Eye (tissue), 1 donor: ENCODE measurements around the gene RAD18.

Source experiments
- DNase-seq: peaks from one replicate; pipeline ENCODE4 v3.0.0-alpha.2; 2015

RAD18 gene, protein sequence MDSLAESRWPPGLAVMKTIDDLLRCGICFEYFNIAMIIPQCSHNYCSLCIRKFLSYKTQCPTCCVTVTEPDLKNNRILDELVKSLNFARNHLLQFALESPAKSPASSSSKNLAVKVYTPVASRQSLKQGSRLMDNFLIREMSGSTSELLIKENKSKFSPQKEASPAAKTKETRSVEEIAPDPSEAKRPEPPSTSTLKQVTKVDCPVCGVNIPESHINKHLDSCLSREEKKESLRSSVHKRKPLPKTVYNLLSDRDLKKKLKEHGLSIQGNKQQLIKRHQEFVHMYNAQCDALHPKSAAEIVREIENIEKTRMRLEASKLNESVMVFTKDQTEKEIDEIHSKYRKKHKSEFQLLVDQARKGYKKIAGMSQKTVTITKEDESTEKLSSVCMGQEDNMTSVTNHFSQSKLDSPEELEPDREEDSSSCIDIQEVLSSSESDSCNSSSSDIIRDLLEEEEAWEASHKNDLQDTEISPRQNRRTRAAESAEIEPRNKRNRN

GRCh38 chr3:8963137-8963853 is at the start of gene RAD18:
Gene RAD18 (minus strand): TSS chr3:8963472. CDS start chr3:8963385, 87 bp downstream.
- peak; percentile 98 for DNase-seq

GRCh38 chr3:9012521-9012920 is 49.2 kb upstream of the RAD18 start:
- DNase-seq = no peak

- no peak for DNase-seq
These were observed 46.8 kb upstream of the RAD18 start for GRCh38 chr3:9009976-9010545.

DNA sequence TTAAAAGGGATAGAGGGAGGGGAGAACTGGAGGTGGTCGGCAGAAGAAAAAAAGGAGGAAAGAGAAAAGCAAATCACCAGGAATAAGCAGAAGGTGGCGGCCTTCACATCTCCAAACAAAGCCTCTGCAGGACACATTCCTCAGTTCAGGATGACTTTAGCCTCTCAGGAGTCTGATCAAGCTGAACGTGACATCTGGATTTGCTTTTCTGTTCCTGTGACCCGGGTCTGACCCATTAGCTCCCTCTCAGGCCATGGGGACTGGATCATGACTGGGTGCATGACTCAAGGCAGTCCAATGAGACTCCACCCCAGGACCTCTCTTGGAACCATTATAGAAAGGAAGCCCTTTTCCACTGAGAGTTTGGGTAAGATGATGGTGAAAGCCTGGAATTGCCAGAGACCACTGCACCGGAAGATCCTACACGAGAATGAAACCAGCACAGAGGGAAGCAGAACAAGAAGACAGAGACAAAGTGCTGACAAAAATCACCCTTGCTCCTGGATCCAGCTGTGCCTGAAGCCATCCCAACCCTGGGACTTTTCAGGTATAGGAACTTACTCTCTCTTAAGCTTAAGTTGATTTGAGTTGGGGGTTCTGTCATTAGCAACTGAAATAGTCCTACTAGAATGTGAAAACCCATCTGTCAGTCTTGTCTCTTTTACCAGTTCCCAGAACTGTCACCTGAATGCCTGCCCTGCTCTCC is 45.4 kb upstream of the RAD18 start:
- DNase-seq = no peak

- DNase-seq = no peak
These were observed 44.7 kb upstream of the RAD18 start for GRCh38 chr3:9007928-9008327.

DNA sequence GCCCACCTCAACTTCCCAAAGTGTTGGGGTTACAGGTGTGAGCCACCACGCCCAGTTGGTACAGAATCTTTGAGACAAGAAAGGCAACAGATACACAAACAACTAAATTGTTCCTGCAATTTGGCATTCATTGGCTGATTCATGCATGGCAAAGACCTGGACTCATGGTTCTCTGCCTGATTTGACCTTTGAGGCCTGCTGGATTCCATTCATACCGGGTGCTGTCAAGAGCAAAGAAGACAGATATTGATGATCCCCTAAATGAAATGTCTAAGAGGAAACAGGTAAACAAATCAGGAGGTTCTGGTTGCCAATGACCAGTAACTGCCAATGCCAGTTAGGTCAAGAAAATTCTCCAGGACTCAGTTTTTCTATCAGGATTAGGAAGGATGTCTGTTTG is 43.9 kb upstream of the RAD18 start:
- DNase-seq = no peak

DNA sequence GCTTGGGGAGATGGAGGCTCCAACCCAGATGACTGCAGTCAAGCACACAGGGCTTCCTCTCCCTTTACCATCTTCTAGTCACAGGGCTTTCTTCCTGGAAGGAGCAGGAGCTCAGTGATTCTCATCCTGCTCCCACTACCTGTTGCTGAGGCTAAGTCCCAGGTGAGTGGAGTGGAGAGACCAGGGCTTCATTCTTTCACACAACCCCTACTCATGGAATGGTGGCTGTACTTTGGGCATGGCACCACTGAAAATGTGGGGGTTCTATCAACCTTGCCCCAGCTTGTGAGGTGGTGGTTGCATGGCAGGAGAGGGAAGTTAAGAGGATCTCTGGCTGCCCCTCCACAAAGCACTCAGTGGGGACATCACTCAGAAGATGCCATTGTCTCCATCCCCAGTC is 36.8 kb upstream of the RAD18 start:
- no peak for DNase-seq

DNA sequence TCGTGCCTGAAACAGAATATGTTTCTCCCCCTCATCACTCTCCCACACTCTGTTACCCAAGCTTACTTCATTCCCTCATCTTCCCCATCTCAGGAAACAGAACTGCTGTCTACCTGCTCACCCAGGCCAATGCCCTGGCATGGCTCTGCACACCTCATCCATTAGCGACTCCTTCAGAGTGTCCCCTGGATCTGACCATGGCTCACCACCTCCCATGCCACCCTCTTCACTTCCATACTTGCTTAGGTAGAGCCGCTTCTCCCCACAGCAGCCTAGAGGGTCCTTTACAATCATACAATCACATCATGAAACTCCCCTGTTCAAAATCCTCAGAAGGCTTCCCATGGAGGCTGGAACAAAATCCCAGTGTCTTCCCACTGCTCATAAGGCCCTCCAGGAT is 33.9 kb upstream of the RAD18 start:
- DNase-seq = no peak

DNA sequence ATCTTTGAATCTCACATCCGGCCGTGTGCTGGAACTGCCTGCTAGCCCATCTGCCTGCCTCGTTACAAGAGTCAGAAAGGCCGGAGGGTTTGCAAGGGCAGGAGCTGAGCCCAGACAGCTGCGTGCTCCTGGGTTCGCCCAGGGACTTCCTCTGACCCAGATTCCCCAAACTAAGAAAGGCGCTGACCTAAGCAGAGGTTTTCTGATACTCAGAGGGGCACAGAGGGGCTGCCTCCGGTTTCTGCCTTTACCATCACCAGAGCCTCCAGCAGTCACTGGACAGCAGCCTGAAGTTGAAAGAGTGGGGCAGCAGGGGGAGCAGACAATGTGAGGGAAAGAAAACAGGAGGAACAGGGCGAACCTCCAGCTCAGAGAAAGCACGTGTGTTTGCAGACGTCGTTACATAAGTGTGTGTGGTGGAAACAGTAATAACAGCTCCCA is 33.4 kb upstream of the RAD18 start:
- peak; percentile 75 for DNase-seq

DNA sequence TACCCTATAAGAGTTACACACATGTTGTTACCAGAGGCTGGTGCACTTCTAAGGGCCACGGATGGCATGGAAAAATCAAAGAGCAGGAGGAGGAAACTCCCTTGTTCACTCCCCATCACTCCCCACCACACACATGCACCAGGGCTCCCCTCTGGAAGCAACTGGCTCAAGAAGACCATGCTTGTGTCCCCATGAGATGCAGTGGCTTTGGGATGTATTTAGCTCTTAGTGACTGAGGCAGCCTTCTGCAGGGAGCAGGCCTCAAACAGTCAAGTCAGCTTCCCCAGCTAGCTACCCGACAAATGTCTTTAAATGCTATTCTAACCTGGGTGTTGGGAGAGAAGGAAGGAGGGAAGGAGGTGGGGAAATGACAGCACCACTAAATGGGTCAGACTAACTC is 32.9 kb upstream of the RAD18 start:
- no peak for DNase-seq

DNA sequence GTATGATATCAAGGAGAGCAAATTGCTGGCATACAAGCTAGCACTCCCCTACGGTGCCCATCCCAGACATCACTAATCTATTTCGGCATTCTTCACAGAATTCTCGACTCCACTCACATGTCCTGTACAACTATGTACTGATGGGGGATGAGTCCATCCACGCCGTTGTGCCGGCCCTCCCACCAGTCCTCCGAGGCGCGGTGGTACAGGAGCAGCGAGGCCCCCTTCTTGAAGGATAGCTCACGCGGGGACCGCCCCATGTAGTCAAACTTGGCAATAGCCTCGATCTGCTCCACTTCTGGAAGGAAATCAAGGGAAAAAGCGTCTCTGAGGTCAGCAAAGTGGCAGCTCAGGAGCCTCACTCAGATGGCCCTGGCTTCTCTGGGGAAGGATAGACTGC is 31.0 kb upstream of the RAD18 start:
- DNase-seq = no peak

DNA sequence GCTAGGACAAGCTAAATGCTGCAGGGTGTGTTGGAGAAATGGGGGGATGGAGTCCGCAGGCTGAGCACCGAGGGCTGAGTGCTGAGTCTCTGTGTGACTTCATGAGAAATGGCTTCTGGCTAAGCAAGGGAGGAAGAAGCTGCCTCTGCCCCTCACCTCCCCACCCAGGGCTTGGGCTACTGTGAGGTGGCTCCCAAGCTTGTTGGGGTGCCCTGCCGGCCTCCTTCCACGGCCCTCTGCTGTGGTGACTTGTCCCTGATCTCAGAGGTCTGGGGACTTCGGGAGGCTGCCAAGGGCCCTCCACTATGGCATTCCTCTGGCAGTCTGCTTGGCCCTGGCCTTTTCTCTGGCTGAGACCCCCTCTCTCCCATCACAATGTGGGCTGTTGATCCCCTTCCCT is 30.1 kb upstream of the RAD18 start:
- no peak for DNase-seq

GRCh38 chr3:8992854-8993253 is 29.6 kb upstream of the RAD18 start:
- no peak for DNase-seq

DNA sequence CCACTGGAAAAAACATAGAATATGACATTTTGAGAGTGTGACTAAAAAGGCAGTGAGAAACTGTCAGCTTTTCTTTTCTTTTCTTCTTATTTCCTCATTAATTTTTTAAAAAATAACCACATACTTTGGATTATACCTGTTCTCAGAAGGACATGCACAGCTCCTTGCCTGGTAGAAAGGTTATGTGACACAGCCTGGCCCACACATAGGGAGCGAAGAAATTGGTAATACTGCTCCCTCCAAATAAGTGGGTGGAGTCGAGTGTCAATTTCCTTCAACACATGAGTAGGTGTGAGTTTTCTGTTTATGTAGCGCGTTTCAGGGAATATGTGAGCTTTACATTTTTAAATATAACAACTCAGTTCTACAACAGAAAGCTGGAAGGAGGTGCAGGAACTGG is 28.9 kb upstream of the RAD18 start:
- DNase-seq = no peak

DNA sequence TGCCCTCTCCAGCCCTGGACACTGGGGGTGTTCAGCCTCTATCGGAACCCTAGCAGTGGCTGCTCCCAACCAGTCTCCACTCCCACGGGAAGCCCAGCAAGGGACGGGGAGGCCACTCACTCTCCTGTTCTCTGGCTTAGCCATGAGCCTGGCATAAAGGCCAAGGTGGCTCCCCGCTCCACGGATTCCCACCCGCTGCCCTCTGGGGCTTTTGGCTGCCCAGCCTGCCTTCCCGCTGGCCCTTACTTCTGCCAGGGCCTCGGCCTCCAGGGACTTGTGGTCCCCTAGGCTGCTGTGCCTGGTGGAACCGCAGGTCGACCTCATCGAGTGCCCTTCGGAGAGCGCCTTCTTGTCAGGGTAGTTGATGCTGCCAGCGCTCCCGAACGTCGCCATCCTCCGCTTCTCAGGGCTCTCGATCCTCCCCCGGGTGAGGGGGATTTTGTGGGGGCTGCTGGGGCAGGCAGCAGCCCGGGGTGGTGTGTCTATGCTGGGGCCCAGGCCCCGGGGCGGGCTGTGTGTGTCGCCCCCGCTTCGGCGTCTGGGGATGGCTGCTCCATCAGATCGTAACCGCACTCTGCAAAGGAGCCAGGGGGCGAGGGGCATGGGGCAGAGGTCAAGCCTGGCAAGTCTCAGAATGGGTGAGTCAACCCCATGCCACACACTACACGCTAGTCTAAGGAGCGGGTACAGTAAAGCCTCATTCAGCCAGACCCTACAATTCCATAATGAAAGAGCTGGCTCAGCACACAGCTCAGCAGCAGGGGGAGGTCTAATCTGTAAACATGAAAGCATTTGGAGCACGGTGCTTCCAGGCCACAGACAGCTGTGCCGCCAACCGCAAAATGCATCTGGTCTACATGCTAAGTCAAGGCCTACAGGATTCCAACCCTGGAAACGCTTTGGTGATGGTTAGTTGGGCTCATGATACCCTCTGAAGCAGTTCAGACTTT is 27.3 kb upstream of the RAD18 start:
- DNase-seq = peak; percentile 27

DNA sequence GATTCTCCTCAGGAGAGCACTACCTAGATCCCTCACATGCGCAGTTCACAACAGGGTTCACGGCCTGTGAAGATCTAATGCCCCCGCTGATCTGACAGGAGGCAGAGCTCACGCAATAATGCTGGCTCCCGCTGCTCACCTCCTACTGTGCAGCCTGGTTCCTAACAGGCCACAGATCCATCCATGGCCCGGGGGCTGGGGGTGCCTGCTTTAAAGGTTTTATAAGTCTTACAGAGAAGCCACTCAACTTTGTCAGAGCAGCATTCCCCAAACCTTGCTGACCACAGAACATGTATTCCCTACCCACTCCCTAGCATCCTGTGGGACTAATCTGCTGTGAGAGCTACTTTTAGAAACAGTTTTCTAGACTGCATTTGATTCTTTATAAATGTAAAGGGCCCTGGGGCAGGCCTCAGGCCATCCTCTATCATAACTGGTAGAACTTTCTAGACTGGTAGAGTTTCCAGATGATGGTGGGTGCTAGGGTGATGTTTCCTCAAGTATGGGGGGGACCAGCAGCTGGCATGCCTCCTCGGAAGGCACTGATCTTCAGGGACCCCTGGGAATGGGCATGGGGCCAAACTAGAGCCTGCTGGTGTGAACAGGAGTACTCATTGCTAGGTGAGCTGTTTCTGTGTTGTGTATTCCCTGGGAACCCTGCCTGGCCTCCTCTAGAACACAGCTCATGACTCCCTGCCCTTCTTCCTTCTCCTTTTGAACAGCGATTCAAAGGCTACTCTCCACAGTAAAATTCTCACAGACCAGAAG is 25.7 kb upstream of the RAD18 start:
- peak; percentile 42 for DNase-seq

- no peak for DNase-seq
These were observed 25.0 kb upstream of the RAD18 start for GRCh38 chr3:8988384-8988655.

- DNase-seq = peak; percentile 92
These were observed 24.5 kb upstream of the RAD18 start for GRCh38 chr3:8987645-8988383.

- DNase-seq = no peak
These were observed 24.0 kb upstream of the RAD18 start for GRCh38 chr3:8987226-8987625.

- no peak for DNase-seq
These were observed 23.5 kb upstream of the RAD18 start for GRCh38 chr3:8986741-8987140.

DNA sequence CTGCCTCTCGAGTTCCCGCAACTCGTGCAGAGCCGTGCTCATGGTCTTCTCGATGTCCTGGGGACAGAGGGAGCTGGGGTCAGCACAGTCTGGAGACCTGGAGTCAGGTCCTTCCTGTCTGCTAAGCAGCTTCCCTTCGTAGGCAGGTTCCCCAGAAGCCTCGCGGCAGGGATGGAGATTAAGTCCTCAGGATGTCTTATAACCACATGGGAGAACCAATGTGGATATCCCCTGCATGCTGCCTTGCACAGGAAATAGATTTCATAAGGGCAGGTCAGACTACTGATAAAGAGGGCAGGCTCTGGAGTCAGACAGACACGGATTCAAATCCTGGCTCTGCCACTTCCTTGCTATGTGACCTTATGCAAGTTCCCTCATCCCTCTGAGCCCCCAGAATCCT is 22.6 kb upstream of the RAD18 start:
- DNase-seq = no peak
